ENCODE results near the gene IFT22. TPM values are rescaled to one million over a fixed set of nuclear protein-coding genes. Genes with fewer than 3 reads are reported as not detected.

IFT22 gene
- total RNA-seq, 1 experiment from 2014 or later = 15.5 TPM

- H3K27ac Mint-ChIP-seq = peak overlapping the region; percentile 92
- peak; percentile 74 for TF ChIP-seq CTCF (IDR thresholded peaks at IDR 0.05)
- TF ChIP-seq E2F1 (CRISPR knock-in tag; IDR thresholded peaks at IDR 0.05) = no peak
- TF ChIP-seq ATF2 (CRISPR knock-in tag; IDR thresholded peaks at IDR 0.05; ENCODE audit: borderline replicate concordance, low read depth) = no peak
- TF ChIP-seq TP53 (CRISPR knock-in tag; IDR thresholded peaks at IDR 0.05) = no peak
- H3K27me3 Mint-ChIP-seq (ENCODE audit: low read depth) = no peaks in the 10 kb centered on the region
- ATAC-seq (peak; percentile 37), DNase-seq (ENCODE audit: low spot score) (peak; percentile 72)
- H3K4me1 Mint-ChIP-seq = peaks cover 19% of the 10 kb centered on the region
- H3K36me3 Mint-ChIP-seq = peaks cover 36% of the 10 kb centered on the region
- CTCF ChIA-PET = interaction anchor here (0.6 to 2.3 kb wide), 27 partner anchors 10 to 948 kb away, joined by 3 to 11 read pairs (median 4); no protein-coding TSS in a partner anchor
- H3K9me3 Mint-ChIP-seq = peaks cover 3% of the 10 kb centered on the region; the same call in 1 of the 2 replicates
- no peak overlapping the region for H3K4me3 Mint-ChIP-seq
- POLR2A ChIA-PET = interaction anchor here (0.5 to 1.1 kb wide), 2 partner anchors 9 to 96 kb away, joined by 3 to 5 read pairs; no protein-coding TSS in a partner anchor
Measured at GRCh38 chr7:101315336-101315735, 6.3 kb downstream of the IFT22 start.

- H3K4me3 Mint-ChIP-seq = peak overlapping the region; percentile 100
- DNase-seq (ENCODE audit: low spot score) (peak; percentile 90), ATAC-seq (peak; percentile 87)
- POLR2A ChIA-PET = interaction anchor here (0.6 to 2.5 kb wide), 14 partner anchors 8 to 491 kb away, joined by 3 to 19 read pairs (median 4); no protein-coding TSS in a partner anchor
- peak overlapping the region; percentile 98 for H3K27ac Mint-ChIP-seq
- H3K36me3 Mint-ChIP-seq = peaks cover 62% of the 10 kb centered on the region
- no peaks in the 10 kb centered on the region for H3K27me3 Mint-ChIP-seq (ENCODE audit: low read depth)
- H3K9me3 Mint-ChIP-seq = peaks cover 4% of the 10 kb centered on the region; the same call in 1 of the 2 replicates
- H3K4me1 Mint-ChIP-seq = peaks cover 42% of the 10 kb centered on the region
- CTCF ChIA-PET = interaction anchor here (0.6 to 2.1 kb wide), 16 partner anchors 9 to 853 kb away, joined by 3 to 9 read pairs (median 5); partner anchors contain the start of genes COL26A1 and IFT22
- no peak for TF ChIP-seq ERG (CRISPR knock-in tag; IDR thresholded peaks at IDR 0.05)
- TF ChIP-seq AR (CRISPR knock-in tag; IDR thresholded peaks at IDR 0.05) = peak; percentile 44; the same call in 1 of the 2 replicates
- TF ChIP-seq MAX (CRISPR knock-in tag; IDR thresholded peaks at IDR 0.05) = peak; percentile 30; the same call in 1 of the 2 replicates
- TF ChIP-seq GRHL2 (CRISPR knock-in tag; IDR thresholded peaks at IDR 0.05; ENCODE audit: insufficient replicate concordance, severe bottlenecking) = no peak
- peak; percentile 76 for TF ChIP-seq SP1 (CRISPR knock-in tag; conservative IDR thresholded peaks at IDR 0.05)
- peak; percentile 80; the same call in 1 of the 2 replicates for TF ChIP-seq ZBTB43 (CRISPR knock-in tag; IDR thresholded peaks at IDR 0.05)
- TF ChIP-seq FOXP4 (CRISPR knock-in tag; IDR thresholded peaks at IDR 0.05) = peak; percentile 21; the same call in 1 of the 2 replicates
- 0 out of 2 replicates have a peak, but pooled peaks have one; percentile 20 for TF ChIP-seq E2F4 (CRISPR knock-in tag; IDR thresholded peaks at IDR 0.05; ENCODE audit: borderline replicate concordance, low read depth)
Measured at GRCh38 chr7:101308245-101309085, 13.1 kb downstream of the IFT22 start.
